GM18507 (cell line): ENCODE measurements around the gene MRPS11.

Source experiments
- DNase-seq: peaks from one replicate; pipeline ENCODE4 v3.0.0; 2011; ENCODE audit warnings: low read depth; ENCODE audit not compliant: insufficient read length; ENCODE audit errors: extremely low spot score
- FAIRE-seq: peaks from 2 replicates; lab custom pipeline; 2011; peaks lifted over from hg19 to GRCh38; lab: Jason Lieb, UNC

MRPS11 gene

DNA sequence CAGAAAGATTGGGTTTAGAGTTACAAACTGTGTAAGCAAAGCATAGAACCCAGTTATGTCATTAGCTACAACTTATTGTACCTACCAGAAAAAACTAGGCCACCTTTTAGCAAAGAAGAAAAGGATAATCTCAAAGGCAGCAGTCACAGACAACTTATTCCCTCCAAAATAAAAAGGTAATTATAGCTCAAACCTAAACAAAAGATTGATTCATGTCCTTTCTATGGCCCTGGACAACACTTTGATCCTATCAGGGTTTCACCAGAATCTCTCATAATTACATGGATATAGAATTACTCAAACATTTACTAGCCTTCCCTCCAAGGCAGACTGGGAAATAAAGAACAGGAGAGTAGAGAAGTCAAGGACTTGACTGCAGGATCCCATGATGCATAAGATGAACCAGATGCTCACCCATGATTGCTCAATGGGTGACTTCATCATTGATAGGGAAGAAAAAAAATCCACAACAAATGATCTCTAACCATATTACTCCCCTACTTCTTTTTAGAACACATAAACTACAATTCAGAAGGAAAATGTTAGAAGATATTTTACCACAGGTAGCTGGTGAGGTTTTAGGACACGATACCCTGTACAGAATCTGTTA is 61.6 kb downstream of the MRPS11 start:
- DNase-seq (no peak), FAIRE-seq (no peak)
